Naive thymus-derived CD8-positive, alpha-beta T cell (primary cell): ENCODE measurements around the gene CDK7. TPM values are rescaled to one million over a fixed set of nuclear protein-coding genes. Genes with fewer than 3 reads are reported as not detected.

Experiments
- ATAC-seq, 2 donors: fragments of 150-1000 bp; cut with Tn5 transposase in 1 of 2; sonication (Bioruptor Pico), chemical (Tn5 transposase) in 1 of 2; 1 replicate in 1 of 2; 2 replicates in 1 of 2; pipeline ENCODE4 v1.10.0; 2021; ENCODE audit warnings: mild to moderate bottlenecking in 2 of 2, moderate library complexity in 2 of 2
- POLR2A ChIA-PET: fragments of 350-600 bp; sonication (Branson Sonifier 250); formaldehyde crosslinking; loops from one replicate; lab custom pipeline; 2021; ENCODE audit warnings: antibody characterized with exemption; lab: Charles Lee
- DNase-seq, 10 donors: peaks; one replicate each; pipeline versions ENCODE4 v3.0.0 to v3.0.0-alpha.2; 2020 to 2022
- H3K27ac Mint-ChIP-seq, 10 donors: one replicate each; pipeline ENCODE4 v1.8.0; 2020 to 2022; ENCODE audit warnings: mild to moderate bottlenecking in 10 of 10, mixed read lengths in 10 of 10, moderate library complexity in 4 of 10, inconsistent platforms in 1 of 10
- H3K27me3 Mint-ChIP-seq, 5 donors: one replicate each; pipeline ENCODE4 v1.8.0; 2021 to 2022; ENCODE audit warnings: mixed read lengths in 5 of 5
- H3K36me3 Mint-ChIP-seq, 3 donors: one replicate each; pipeline ENCODE4 v1.8.0; 2020 to 2022; ENCODE audit warnings: mixed read lengths in 3 of 3, mild to moderate bottlenecking in 2 of 3, inconsistent platforms in 1 of 3
- H3K4me1 Mint-ChIP-seq, 4 donors: one replicate each; pipeline ENCODE4 v1.8.0; 2021 to 2022; ENCODE audit warnings: mixed read lengths in 4 of 4
- H3K4me3 Mint-ChIP-seq, 10 donors: one replicate each; pipeline ENCODE4 v1.8.0; 2020 to 2022; ENCODE audit warnings: mild to moderate bottlenecking in 10 of 10, mixed read lengths in 10 of 10, moderate library complexity in 6 of 10, inconsistent platforms in 1 of 10
- H3K9me3 Mint-ChIP-seq, 9 donors: one replicate each; pipeline ENCODE4 v1.8.0; 2020 to 2022; ENCODE audit warnings: mixed read lengths in 9 of 9, mild to moderate bottlenecking in 3 of 9, inconsistent platforms in 1 of 9, moderate library complexity in 1 of 9
- polyA plus RNA-seq, 3 donors: library from polyadenylated mRNA; unstranded; fragments of 300-500 nt; fragmentation: Illumina TruSeq; gene quantifications; one replicate each; pipeline ENCODE4 v1.2.3, GENCODE V29; 2021
- total RNA-seq, 8 experiments: library from RNA in 2 of 8; stranded (reverse) in 2 of 8; gene quantifications; one replicate each; pipeline ENCODE4 v1.2.3 and lab custom pipeline; 2021 to 2026

The CDK7 gene
- total and polyA plus RNA-seq, 5 experiments from 2014 or later = 18.2 to 25.4 (median 20.6) TPM

DNA sequence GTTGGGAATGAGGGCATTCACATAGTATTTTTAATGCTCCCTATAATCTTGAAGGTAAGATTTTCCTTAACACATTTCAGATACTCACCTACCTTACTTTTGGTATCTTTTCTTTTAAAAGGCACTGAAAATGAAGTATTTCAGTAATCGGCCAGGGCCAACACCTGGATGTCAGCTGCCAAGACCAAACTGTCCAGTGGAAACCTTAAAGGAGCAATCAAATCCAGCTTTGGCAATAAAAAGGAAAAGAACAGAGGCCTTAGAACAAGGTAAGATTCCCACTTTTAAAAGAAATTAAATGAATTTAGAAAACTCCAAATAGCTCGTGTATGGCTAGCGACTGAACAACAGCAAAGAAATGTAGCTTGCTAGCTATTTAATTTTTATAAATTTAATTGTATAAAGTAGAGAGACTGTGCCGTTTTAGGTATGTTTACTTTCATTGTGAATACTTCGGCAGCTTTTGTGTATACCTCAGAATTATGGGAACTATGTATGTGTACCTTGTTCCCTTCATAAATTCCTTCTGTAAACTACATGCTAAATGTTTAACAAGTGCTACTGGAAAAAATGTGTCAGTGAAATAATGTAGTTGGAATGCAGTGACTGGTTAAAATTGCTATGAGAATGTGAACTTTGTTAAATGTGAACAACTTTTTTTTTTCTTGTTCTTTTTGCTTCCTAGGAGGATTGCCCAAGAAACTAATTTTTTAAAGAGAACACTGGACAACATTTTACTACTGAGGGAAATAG lies 41.9 kb downstream of the CDK7 start:
- no peak for ATAC-seq
- H3K27ac Mint-ChIP-seq = no peak overlapping the region
- no peak overlapping the region for H3K4me3 Mint-ChIP-seq
- no peaks in the 10 kb centered on the region for H3K27me3 Mint-ChIP-seq
- peaks cover 0 to 7% (median 5%) of the 10 kb centered on the region in 4 donors for H3K4me1 Mint-ChIP-seq
- peaks cover 0 to 70% (median 13%) of the 10 kb centered on the region in 3 donors for H3K36me3 Mint-ChIP-seq
- POLR2A ChIA-PET = no interaction called here
- no peaks in the 10 kb centered on the region for H3K9me3 Mint-ChIP-seq
- DNase-seq = no peak

DNA sequence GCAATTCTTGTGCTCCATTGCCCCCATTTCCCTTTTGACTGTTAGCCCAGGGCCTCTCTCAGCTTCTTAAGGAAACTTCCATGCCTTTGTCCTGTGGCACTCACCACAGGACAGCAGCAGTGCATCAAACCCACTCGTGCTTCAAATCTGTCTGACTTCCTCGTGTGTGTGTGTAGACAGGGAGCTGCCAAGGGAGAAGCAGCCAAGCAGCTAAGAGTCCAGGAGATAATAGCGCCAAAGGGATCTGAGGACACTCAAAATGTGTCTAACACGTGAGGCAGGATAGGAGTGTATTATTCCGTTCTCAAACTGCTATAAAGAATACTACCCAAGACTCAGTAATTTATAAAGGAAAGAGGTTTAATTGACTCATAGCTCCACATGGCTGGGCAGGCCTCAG lies 44.8 kb downstream of the CDK7 start:
- Mint-ChIP-seq H3K4me1 (no peaks in the 10 kb centered on the region), H3K9me3 (no peaks in the 10 kb centered on the region), H3K27ac (peak overlapping the region in 2 of 10 donors; percentile 19 to 63), H3K27me3 (no peaks in the 10 kb centered on the region), H3K4me3 (no peak overlapping the region), H3K36me3 (peaks cover 0 to 62% (median 8%) of the 10 kb centered on the region in 3 donors)
- ATAC-seq (no peak), DNase-seq (no peak)
- POLR2A ChIA-PET = no interaction called here

DNA sequence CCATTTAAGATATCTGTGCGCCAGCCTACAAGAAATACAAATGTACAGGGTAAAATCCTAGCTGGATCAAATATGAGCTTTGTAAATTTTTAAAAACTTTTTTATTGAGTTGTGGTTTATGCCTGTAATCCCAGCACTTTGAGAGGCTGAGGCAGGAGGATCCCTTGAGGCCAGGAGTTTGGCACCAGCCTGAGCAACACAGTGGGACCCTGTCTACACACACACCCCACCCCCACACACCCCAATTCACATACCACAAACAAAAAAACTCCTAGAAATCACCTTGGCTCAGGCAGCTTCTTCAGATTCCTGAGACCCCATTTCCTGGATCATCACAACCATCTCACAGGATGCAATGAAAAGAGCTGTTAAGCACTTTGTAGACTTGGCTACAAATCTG lies 46.4 kb downstream of the CDK7 start:
- H3K36me3 Mint-ChIP-seq = peaks cover 0 to 65% (median 8%) of the 10 kb centered on the region in 3 donors

DNA sequence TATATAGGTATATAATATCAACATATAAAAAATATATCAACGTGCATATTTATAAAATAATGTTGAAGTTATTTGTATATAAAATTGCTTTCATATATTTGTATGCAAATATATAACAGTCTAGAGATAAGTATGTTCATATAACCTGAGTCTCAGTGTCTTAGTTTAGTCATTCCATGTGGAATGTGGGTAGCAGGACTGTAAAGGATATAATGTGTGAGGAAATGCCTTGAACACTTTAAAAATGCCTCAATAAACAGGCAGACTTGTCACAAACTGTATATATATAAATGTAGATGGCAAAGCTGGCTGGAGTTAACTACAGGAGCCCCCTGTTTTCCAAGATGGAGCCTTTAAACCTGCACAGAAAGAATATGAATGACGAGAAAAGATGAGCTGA lies 49.5 kb downstream of the CDK7 start:
- H3K27me3 Mint-ChIP-seq = no peaks in the 10 kb centered on the region
- H3K9me3 Mint-ChIP-seq = no peaks in the 10 kb centered on the region
- no peaks in the 10 kb centered on the region for H3K4me1 Mint-ChIP-seq
- DNase-seq (no peak), ATAC-seq (no peak)
- H3K36me3 Mint-ChIP-seq = peaks cover 0 to 48% (median 5%) of the 10 kb centered on the region in 3 donors
- POLR2A ChIA-PET = no interaction called here
- no peak overlapping the region for H3K4me3 Mint-ChIP-seq
- H3K27ac Mint-ChIP-seq = peak overlapping the region in 1 of 10 donors; percentile 20

More for the DNA sequence above, 46.4 kb downstream of the CDK7 start:
- POLR2A ChIA-PET = no interaction called here
- ATAC-seq (no peak), DNase-seq (no peak)
- no peaks in the 10 kb centered on the region for H3K27me3 Mint-ChIP-seq
- H3K4me3 Mint-ChIP-seq = no peak overlapping the region
- H3K9me3 Mint-ChIP-seq = no peaks in the 10 kb centered on the region
- H3K4me1 Mint-ChIP-seq = no peaks in the 10 kb centered on the region
- H3K27ac Mint-ChIP-seq = peak overlapping the region in 5 of 10 donors; percentile 7 to 65 (median 40)

DNA sequence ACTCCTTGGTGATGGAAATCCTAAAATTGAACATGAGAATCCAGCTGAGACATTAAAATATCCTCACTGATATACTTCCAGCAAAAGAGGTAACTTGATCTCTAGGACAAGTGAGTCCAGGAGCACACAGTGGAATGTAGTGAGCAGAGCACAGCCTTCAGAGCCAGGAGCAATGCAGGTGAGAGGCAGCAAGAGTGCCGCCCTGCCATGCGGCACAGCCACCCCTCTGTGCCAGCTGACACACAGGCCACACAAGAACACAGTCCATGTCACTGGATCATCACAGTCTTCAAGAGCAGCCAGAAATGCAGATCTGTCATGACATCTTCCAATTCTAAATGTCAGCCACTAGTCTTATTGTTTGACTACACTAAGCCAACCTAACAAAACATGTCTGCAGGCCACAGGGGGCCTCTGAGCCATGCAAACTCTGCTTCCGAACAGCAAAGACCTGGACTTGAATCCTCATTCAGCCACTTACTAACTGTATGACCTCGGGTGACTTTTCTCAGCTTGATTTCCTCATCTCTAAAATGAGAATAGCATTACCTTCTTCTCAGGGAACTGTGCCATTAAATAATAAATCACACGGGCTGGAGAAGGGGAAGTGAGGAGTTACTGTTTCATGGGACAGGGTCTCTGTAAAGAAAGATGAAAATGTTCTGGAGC lies 50.9 kb downstream of the CDK7 start:
- peaks cover 0 to 39% (median 3%) of the 10 kb centered on the region in 3 donors for H3K36me3 Mint-ChIP-seq
- no peaks in the 10 kb centered on the region for H3K4me1 Mint-ChIP-seq
- POLR2A ChIA-PET = no interaction called here
- no peaks in the 10 kb centered on the region for H3K27me3 Mint-ChIP-seq
- no peaks in the 10 kb centered on the region for H3K9me3 Mint-ChIP-seq
- H3K4me3 Mint-ChIP-seq = no peak overlapping the region
- no peak for DNase-seq
- ATAC-seq = no peak
- peak overlapping the region in 3 of 10 donors; percentile 24 to 43 (median 42) for H3K27ac Mint-ChIP-seq

DNA sequence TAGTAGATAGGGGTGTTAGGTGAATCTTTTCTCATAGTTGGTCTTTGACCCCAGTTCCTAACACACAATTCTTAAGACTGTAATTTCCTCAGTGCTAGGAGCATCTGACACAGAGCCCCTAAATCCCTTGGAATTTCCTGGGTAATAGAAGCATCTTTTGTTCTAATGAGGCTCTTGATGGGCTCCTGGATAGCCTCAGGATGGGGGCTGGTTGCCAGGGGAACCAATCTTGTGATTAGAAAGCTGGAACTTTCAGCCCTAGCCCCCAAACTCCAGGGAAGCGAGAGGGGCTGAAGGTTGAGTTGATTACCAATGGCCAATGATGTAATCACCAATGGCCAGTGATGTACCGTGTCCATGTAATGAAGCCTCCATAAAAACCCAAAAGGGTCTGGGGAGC lies 53.4 kb downstream of the CDK7 start:
- DNase-seq (no peak), ATAC-seq (no peak)
- POLR2A ChIA-PET = interaction anchor here (1.2 kb wide), 1 partner anchor 194 kb away, joined by 3 read pairs; the partner anchor contains the start of gene SLC30A5
- no peaks in the 10 kb centered on the region for H3K4me1 Mint-ChIP-seq
- H3K9me3 Mint-ChIP-seq = no peaks in the 10 kb centered on the region
- no peaks in the 10 kb centered on the region for H3K27me3 Mint-ChIP-seq
- H3K27ac Mint-ChIP-seq = peak overlapping the region in 1 of 10 donors; percentile 17
- H3K36me3 Mint-ChIP-seq = peaks cover 0 to 38% (median 0%) of the 10 kb centered on the region in 3 donors
- H3K4me3 Mint-ChIP-seq = no peak overlapping the region

DNA sequence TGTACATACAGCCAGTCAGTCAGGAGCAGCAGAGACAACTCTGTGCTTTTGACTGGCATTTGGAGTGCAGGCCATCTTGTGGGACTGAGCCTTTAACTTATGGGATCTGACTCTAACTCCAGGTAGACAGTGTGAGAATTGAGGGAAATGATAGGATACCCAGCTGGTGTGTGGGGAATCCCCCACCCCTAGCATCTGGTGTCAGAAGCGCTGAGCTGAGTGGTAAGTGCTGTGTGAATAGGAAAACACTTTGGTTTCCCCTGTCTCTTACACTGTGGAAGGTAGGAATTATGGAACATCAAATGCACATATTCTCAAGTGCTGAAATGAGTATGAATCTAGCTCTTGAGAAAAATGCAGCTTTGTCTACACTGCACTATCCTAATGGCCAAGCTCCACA lies 54.0 kb downstream of the CDK7 start:
- Mint-ChIP-seq H3K4me1 (no peaks in the 10 kb centered on the region), H3K27ac (peak overlapping the region in 3 of 10 donors; percentile 14 to 80 (median 42)), H3K27me3 (no peaks in the 10 kb centered on the region), H3K36me3 (peaks cover 0 to 34% (median 0%) of the 10 kb centered on the region in 3 donors), H3K9me3 (no peaks in the 10 kb centered on the region), H3K4me3 (no peak overlapping the region)
- DNase-seq (no peak), ATAC-seq (no peak)
- POLR2A ChIA-PET = interaction anchor here (1.2 kb wide), 1 partner anchor 195 kb away, joined by 3 read pairs; the partner anchor contains the start of gene SLC30A5

DNA sequence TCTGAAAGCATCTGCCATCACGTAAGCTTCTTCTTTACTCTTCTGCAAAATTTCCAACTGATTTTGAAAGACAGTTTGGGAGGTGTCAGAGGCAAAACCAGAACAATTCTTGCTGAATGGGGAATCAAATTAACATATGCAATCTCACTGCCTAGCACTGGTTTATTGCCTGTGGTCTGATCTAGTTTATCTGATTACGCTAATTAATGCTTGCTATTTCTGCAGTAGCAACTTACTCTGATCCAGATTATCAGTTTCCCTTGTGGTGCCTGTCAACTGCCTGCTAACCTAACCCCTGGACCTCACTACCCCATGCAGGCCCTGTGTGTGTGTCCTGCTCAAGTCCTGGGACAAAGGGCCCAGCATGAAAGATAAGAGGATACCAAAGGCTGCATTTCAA lies 57.6 kb downstream of the CDK7 start:
- no peak for DNase-seq
- Mint-ChIP-seq H3K9me3 (no peaks in the 10 kb centered on the region), H3K4me1 (no peaks in the 10 kb centered on the region), H3K4me3 (no peak overlapping the region), H3K27me3 (no peaks in the 10 kb centered on the region), H3K27ac (peak overlapping the region in 1 of 10 donors; percentile 2), H3K36me3 (peaks cover 0 to 32% (median 4%) of the 10 kb centered on the region in 3 donors)
- POLR2A ChIA-PET = no interaction called here
- no peak for ATAC-seq

DNA sequence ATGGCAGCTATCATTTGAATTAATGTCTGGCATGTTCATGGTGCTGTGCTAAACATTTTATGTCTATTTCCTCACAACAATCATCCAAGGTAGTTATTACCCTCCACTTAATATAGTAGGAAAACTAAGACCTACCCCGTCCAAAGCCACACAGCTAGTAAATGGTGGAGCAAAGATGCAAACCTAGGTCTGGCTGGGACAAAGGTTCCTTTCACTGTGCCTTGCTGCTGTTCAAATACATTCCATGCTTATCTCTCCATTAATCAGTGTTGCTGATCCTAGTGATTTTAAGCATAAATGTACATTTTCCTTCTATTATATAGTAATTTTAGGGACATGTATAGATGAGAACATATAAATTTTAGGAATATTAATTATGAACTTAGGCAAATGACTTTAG lies 59.2 kb downstream of the CDK7 start:
- POLR2A ChIA-PET = no interaction called here
- DNase-seq (no peak), ATAC-seq (no peak)
- Mint-ChIP-seq H3K27ac (no peak overlapping the region), H3K4me3 (no peak overlapping the region), H3K36me3 (peaks cover 0 to 37% (median 4%) of the 10 kb centered on the region in 3 donors), H3K9me3 (no peaks in the 10 kb centered on the region), H3K4me1 (no peaks in the 10 kb centered on the region), H3K27me3 (no peaks in the 10 kb centered on the region)

DNA sequence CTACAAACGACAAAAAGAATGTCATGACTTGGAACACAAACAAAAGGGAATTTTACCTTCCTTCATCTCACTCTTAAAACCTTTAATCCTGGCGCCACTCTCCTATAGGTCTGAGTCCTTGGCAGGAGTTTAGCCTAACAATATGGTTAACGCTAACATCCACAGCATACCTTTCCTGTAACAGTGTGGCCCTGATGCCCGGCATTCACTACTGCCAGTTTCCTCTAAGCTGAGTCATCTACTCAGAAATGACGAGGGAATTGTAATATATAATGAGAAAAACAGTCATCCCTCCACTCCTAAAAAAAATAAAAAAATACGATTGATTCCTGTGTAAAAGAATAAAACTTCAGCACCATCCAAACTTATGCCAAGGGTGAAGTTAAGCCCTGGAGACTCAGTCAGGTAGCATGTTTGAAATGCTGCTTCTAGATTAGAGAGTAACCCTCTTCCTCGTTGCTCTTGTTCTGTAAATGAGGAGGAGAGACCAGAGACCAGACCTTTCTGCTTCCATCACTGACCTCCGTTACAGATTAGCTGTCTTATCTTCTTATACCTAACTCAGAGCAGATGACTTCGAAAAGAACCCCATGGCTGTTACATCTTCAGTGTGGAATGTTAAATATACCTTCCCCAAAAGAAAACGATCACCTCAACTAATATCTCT lies 60.5 kb downstream of the CDK7 start:
- no peaks in the 10 kb centered on the region for H3K9me3 Mint-ChIP-seq
- no peak overlapping the region for H3K4me3 Mint-ChIP-seq
- no peaks in the 10 kb centered on the region for H3K27me3 Mint-ChIP-seq
- DNase-seq = no peak
- peaks cover 0 to 47% (median 13%) of the 10 kb centered on the region in 3 donors for H3K36me3 Mint-ChIP-seq
- H3K4me1 Mint-ChIP-seq = no peaks in the 10 kb centered on the region
- POLR2A ChIA-PET = no interaction called here
- no peak for ATAC-seq
- H3K27ac Mint-ChIP-seq = no peak overlapping the region

DNA sequence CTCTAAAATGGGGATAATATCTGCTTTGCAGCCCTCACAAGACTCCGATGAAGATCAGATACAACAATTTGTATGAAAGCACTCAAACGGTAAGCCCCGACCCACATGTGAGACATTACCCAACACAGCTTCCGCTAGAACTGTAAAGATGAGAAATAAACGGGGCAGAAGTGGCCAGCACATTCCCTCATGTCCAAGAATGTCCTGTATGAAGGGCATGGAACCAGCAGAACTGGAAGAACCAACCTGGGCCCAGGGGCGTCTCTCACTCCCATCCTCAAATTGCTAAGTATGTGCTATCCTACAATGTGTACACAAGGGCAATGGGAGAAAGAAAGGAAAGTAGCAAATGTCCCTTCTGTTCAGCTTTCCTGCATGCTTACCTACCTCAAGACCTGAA lies 64.9 kb downstream of the CDK7 start:
- Mint-ChIP-seq H3K27me3 (no peaks in the 10 kb centered on the region), H3K4me3 (no peak overlapping the region), H3K4me1 (no peaks in the 10 kb centered on the region), H3K9me3 (no peaks in the 10 kb centered on the region), H3K27ac (peak overlapping the region in 1 of 10 donors; percentile 14), H3K36me3 (peaks cover 0 to 45% (median 15%) of the 10 kb centered on the region in 3 donors)
- POLR2A ChIA-PET = no interaction called here
- ATAC-seq = no peak
- no peak for DNase-seq

DNA sequence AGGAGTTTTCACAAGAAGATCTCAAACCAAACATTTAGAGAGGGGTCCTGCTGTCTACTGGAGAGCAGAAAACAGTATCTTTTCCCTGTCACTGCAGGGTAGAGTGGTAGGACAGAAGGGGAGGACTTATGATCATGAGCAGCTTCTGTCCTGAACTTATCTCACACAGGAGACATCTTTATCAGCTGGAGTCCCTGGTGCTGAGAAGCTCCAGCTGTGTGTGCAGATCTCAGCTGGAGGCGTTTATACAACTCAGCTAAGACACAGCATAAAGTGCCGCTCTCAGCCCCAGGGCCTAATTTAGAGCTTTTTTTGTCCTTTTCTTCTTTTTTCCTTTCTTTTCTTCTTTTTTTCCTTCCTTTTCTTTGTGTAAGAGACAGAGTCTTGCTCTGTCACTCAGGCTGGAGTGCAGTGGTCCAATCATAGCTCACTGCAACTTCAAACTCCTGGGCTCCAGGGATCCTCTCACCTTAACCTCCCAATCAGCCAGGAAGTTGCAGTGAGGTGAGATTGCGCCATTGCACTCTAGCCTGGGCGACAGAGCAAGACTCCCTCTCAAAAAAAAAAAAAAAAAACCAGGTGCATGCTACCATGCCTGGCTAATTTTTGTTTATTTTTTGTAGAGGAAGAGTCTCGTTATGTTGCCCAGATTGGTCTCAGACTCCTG lies 66.0 kb downstream of the CDK7 start:
- ATAC-seq (no peak), DNase-seq (no peak)
- H3K4me1 Mint-ChIP-seq = no peaks in the 10 kb centered on the region
- H3K9me3 Mint-ChIP-seq = no peaks in the 10 kb centered on the region
- peaks cover 0 to 42% (median 11%) of the 10 kb centered on the region in 3 donors for H3K36me3 Mint-ChIP-seq
- POLR2A ChIA-PET = no interaction called here
- no peak overlapping the region for H3K4me3 Mint-ChIP-seq
- H3K27ac Mint-ChIP-seq = no peak overlapping the region
- no peaks in the 10 kb centered on the region for H3K27me3 Mint-ChIP-seq
